Stimulated activated CD4-positive, alpha-beta T cell treated with anti-CD3 and anti-CD28 coated beads, TNF-alpha, amount 100 ng/mL, for 48 hours (primary cell): ENCODE measurements around the gene GAS2.

ENCODE experiments used
- DNase-seq, 3 donors: peaks; one replicate each; pipeline ENCODE4 v3.0.0-alpha.2; 2020; ENCODE audit warnings: low read depth in 3 of 3

The GAS2 gene

DNA sequence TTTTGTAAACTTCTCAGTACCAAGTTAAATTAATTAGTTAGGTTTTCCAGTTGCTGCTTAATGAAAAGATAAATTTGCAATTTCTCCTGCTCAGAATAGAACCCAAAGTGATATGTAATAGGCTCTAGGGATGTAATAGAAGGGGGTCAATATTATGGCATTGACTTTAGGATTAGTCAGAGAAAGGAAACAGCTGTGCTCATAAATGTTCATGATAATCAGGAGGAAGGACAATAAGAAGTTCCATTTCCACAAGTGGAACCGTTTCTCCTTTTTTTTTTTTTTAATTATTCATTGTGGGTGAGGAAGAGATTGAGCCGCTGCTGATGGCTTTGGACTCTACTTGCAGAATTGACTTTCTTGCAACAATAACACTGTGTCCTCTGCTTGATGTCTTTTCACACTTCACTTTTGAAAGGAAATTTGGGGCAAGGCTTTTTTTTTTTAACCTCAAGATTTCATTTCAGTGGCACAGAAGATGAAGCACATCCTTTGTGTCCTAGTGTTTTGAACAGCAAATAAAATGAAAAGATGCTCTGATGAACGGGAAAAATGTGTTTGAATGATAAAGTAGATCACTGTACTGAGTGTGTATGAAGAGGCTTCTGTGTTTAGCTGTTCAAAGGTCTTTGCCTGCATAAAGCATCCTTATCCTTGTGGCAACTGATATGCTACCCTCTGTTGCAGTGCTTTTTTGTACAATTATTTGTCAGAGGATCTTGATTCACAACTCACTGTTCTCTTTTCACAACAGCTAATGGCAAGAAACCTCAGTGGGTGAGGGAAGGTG, 62.4 kb downstream of the GAS2 start:
- DNase-seq, result no peak

DNA sequence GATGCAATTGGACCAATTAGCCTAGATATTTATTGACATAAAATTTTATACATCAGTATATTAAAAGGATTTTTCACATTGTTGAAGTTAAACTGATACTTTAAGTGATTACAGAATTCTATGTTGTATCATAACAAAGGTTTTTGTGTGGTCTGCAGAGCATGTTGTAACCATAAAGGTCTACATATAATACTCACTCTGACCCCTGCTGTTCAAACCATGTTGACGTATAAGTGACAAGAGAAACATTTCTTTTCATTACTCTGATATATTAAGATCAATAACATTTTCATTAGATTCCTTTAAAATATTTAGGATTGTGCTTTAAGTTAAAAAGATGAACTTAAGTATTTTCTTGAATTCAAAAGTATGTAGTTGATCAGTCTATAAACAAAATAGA, 63.9 kb downstream of the GAS2 start:
- no peak for DNase-seq

DNA sequence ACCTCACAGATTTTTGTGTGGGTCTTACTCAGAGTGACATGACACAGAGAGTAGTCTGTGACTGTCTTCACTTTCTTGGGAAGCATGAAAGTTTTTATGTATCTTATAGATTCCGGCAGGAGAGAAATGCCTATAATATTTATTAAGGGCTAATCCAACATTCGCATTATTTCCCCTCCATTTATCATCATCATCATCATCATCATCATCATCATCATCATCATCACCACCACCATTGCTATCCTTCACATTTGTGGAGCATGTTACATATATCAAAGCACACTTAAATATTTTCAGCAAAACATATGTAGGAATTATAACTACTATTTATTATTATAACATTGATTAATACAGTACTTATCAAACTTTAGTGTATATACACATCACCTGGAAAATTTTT, 66.2 kb downstream of the GAS2 start:
- DNase-seq, result no peak

DNA sequence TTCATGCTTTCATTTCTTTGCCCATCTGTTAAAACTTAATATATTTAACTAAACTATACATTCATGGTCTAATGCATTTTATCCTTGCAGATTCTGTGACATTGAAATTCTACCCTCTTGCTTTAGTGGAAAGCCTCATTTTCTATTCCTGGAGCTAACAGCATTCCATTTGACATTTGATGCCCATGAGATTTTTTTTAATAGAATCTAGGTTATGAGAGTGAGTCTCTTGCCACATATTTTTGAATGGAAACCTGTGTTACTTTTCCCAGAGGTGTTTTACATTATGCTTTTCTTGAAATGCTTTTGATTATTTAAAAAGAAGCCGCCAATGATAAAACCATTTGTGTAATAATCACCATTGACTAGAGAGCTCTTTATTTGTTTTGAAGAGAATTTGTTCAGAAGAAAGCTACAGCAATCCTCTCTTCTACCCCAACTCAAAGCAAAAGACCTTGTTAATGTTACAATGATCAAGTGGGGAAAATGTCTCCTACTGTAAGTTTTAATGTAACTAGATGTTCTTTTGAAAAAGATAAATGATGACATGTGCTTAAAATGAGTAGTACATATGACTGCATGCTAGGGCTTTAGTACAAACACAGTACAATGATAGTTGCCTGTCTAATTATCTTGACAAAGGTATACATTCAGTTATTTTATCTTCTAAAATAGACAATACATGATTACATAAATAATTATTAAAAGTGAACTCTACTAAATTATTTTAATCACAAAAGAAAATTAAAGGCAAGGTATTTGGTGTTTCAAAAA, 67.3 kb downstream of the GAS2 start:
- no peak for DNase-seq

DNA sequence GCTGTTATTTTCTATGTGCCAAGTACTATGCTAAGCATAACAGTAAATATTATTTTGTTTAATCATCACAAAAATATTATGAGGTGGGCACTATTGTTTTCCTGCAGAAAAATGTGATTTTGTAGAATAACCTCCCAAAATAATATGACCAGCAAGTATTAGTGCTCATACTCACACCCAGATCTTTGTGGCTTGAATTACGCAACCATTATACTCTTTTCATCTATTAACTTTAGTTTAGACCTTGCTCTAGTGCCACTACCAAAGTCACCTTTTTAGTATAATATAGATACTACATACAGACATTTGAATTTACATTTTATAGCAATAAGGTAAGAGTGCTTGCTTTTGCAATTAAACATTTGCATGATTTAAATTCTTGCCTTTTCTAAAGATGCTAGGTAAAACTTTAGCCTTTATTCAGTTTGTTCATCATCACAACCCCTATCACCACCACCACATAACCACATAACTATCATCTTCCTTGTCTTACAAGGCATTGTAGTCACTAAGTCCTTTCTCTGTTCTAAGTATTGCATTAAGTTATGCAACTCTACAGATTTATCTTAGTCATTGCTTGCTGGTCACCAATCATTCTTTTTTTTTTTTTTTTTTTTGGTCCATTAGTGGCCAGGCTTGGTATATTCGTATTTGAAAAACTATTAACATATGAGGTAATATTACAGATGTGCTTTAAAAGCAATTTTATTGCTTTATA, 68.4 kb downstream of the GAS2 start:
- no peak for DNase-seq

DNA sequence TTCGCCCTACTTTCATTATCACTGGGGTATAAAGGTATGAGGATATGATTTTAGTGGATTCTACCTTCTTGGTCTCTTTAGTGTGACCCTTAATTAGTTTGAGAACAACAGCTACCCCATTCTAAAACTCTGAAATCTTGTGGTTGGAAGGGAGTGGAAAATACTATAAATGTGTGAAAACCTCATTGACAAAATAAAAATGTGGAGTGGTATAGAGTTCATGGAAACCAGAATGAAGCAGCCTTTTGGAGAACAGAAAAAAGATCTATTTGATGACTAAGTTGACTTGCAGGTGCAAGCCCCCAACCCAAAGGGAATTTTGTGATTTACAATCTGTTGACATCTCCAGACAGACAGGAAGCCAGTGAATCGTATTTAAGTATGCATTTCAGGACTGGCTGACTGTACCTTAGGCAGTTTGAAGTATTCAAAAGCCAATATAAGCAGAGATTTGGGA, 75.8 kb downstream of the GAS2 start:
- no peak for DNase-seq

DNA sequence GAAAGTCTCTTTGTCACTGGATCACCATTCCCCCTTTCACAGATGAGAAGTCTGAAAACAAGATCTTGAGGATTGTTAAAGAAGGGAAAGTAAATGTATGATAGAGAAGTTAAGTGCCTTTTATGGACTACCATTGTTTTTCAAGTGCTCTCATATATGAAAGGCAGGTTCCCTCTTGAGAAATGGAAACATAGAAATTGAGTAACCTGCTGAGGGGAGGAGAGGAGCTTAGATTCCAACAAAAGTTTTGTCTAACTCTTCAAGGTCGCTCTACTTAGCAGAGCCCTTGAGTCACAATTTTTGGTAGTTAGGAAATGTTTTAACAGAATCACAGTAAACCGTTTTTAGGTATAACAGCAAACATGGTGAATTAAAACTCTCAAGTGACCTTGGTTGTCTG, 83.1 kb downstream of the GAS2 start:
- DNase-seq, result no peak

DNA sequence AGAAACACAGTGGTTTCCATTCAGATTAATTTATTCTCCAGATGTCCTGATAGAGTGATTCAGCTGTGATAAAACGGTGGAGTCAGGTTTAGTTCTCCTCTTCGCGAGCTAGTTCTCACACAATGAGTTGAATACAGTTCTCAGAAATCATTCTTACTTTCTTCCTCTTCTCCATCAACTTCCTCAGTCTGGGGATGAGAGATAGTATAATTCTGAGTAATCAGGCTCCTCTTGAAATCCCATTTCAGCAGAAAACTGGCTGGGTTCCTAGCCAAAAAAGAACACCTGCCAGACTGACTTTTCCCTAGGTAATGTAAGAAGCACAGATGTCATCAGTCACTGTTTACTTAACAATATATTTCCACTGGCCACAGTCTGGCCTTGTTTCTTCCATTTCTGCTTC, 86.5 kb downstream of the GAS2 start:
- no peak for DNase-seq

DNA sequence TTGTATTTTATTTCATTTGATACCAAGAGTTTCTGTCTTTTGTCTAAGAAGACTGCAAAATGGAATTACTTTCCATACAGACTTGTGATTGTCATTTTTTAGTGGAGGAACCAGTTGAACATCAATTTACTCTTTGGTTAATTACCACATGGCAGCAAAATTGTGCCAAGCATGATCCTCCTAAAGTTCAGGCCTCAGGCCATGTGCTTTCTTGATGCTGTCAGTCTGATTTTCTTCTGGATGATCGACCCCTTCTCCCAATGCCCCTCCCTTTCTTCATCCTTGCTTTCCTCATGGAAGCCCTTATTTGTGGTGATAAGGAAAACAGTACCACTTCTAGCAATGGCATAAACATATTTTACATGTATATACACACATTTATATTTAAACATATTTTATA, 87.0 kb downstream of the GAS2 start:
- DNase-seq, result no peak

DNA sequence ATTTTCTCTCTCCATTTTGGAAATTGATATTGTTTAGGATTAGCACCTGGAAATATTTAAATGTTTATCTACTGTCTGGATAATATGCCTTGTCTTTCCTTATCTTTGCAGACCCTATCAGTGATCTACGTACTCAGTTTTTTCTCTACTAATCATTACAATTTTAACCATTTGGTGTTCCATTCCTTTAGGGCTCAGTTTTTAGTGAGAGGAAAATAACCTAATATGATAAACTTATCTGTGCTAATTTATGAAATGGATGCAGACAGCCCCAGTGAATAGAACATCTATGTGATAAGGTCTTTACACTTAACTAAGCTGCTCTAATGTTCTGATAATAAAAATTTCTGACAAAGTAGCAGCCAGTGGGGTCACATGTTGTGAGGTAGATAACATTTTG, 94.7 kb downstream of the GAS2 start:
- no peak for DNase-seq

DNA sequence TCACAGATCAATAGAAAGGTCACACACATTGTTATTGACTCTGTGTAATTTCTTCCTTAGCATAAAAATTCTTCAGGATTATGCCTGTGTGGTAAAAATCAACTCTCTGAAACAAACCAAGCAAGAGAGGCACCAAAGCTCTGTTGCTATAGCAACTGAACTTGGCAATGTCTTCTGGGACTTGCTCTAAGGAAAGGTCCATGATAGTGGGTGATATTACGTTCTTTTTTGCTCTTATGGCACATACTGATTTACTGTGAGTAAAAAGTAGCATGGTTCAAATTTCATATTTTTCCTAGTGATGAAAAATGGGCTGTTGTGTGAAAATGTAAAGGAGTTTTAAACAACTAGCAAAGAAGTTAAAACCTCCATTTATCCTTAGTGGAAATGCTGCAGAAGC, 96.8 kb downstream of the GAS2 start:
- no peak for DNase-seq

DNA sequence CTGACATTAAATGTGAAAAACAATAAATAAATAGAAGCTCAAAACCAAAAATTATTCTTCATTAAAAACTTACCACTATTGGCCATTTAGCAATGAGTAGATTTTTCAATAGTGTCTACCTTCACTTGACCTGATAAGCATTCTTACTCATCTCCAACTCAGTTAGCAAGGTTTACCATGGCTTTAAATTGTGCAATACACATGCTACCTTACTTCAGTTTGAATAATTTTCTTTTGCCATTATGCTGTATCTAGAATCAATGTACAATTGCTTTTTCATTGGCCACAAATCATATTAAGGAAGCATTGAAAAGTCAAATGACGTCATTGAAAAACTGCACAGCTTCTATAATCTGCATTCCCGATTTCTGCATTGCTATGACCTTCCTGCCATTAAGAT, 98.3 kb downstream of the GAS2 start:
- no peak for DNase-seq

DNA sequence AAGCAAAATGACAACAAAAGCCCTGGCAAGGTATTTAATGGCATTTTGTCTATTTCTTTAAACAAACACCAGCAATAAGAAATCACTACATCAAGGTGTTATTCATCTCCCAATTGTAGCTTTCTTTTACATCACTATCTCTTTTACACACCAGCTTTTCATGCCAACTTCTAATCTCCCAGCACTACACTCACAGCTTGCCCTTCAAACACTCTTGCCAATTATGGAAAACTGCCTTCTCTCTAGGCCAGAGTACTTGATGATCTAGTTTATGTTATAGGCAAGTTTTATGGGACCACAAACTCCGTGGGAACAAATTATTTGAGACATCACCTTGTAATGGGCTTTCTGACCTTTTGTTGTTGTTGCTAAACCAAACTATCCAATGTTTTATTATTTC, 101.9 kb downstream of the GAS2 start:
- DNase-seq, result no peak

DNA sequence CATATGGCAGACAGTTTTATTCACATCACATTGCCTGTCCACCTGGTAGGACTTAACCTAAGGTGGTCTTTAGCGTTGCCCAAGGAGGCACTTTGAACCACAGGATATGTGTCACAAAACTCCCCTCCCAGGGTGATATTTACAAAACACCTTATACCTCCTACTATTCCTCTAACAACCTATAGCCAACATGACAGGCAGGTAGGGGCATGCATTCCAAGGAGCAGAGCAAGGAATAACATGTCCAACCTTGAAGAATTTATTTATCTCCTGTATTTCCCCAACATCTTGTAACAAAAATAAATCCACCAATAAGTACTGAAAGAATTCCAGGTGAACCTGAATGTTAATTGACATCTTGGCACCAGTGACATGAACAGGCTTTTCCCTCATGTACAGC, 102.7 kb downstream of the GAS2 start:
- no peak for DNase-seq

DNA sequence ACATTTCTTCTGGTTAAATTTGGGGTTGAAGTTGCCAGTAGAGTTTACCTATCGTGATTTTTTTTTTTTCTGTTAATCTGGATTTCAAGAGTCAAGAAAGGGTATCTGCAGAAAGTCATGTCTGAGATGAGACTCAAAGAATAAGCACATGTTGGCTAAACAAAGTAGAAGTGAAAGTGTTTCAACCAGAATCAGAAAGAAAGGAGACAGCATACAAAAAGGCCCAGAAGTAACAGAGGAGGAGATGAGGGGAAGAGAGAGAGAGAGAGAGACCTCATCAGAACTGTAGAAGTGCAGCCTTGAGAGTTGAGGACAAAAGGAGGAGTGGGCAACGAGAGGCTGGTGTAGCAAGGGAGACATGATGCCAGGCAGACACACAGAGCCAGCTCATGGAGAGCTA, 108.3 kb downstream of the GAS2 start:
- no peak for DNase-seq

DNA sequence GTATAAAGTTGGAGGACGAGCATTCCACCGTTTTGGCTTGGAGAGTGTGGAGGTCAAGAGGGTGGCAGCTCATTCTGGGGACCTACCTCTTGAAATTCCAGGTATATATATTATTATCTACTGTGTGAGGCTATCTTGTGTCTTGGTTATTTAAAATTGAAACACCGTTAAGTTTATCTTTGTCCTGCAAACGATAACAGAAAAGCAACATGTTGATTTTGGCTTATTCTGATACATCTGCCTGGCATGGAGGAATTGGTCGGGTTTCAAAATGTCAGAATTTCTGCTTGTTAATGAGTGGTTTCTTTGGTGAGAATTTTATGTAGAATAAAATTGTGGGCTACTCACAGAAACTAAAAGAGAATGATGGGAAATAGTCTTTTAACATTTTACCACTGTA, 108.8 kb downstream of the GAS2 start:
- no peak for DNase-seq

DNA sequence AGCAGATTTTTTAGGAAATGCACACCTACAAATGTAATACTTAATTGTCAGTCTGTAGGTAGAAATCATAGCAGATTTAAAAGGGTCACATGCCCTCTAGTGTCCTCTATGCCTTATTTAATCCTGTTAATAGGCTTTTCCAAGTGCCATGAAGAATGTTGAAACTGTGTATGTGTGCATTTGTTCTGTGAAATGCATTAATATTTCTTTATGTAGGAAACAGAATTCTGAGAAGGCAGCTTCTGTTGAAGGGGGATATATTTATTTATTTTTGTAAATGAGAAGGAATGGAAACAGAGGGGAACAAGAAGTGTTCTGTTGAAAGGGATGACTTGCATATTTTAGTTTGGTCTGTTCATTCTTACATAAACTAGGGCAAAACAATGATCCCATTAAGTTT, 112.2 kb downstream of the GAS2 start:
- no peak for DNase-seq

DNA sequence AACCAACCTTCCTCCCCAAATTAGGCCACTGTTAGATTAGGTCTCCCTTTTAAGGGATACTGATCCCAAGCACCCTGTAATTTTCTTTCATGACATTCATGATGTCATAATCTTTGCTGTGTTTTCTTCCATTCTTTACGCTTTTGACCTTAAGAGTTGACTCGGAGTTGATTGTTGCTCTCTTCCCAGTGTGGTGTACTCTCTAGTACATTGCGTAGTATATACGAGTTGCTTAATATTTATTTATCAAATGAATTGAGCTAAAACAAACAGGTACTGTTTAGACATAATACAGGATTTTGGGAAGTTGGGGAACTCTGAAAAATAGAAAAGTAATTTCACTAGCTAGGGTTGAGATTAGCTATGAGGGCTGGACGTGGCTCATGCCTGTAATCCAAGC, 113.4 kb downstream of the GAS2 start:
- DNase-seq, result no peak

DNA sequence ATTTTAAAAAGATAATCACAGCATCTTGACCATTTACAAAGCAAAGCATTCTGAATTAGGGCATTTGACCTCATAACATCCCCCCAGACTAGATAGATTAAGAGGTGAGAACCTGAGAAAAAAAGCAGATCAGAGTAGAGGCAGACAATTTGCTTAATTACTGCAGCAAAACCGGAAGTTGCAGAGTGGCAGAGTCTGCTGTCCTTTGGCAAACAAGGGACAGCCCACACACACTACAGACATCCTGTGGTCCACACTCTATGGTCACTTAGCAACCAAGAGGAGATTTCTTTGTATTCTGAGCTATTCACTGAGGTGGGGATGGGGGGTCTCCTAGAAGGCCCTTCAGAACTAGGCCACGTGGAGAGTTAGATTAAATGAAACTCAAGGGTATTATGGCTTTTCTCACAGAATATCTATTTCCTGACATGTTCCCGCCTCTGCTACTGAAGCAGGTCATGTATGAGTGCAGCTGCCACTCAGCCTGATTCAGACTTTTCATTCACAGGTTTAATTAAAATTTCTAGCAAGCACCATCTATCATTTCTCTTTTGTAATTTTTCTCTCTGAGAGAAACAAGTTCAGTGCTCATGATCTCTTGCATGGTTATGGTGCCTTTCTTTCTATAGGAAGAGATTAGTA, 114.7 kb downstream of the GAS2 start:
- no peak for DNase-seq

DNA sequence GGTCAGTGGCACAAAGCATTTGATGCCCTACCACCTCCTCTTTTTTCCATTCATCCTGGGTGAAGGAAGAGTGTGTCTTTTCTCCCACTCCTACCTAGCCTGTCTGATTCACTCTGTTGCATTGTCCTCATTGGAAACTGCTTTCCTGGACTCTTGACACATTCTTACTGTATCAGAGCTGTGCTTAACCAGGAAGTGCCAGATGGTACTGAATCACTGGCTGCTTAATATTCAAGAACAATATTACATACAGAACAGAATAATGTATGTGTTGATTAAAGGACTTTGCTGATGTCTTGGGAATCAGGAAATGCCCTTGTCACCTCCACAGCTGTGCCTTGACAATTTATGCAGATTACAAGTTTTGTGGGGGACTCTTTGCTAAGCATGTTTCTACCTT, 118.8 kb downstream of the GAS2 start:
- no peak for DNase-seq

DNA sequence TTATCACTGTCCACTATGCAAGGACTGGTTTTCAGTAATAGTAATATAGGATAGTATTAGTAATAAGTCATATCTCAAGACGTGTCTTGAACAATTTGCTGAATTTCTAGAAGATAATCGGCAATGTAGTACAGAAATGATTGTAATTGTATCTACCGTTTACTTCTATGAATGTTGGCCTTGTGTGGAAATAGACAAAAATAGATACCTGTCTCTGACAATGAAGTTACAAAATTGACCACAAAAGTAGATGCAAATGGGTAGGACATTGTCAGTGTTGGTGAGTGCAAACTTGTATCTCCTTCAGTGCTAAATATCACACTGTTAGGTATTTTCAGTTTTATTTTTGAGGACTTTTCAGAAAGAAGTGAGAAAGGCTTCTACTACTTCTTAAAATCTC, 120.1 kb downstream of the GAS2 start:
- DNase-seq, result no peak

DNA sequence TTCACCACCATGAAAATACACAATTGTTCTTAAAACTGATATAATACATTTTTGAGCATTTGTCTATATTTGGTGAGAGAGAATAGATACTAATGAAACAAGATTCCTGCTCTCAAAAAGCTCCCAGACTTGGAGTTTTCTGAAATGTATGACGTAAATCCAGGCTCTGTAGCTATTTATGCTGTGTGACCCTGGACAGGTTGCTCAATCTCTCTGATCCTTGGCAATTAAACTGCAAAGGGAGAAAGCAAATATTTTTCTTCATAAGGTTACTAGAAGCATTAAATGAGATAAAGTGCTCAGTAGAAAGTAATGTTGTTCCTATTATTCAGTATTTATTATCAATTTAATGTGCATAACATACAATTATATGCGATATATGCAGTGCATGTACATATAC, 120.6 kb downstream of the GAS2 start:
- no peak for DNase-seq
